HEK293T (cell line): ENCODE data around the gene STK39.

Experiments
- CTBP1 ChIP-seq: fragments of 450-650 bp; IDR thresholded peaks from 2 replicates; pipeline ENCODE4 v1.6.1; 2016; ENCODE audit warnings: borderline replicate concordance
- ELF4 ChIP-seq: fragments of 450-650 bp; IDR thresholded peaks from 2 replicates; pipeline ENCODE4 v1.6.1; 2017; ENCODE audit warnings: antibody characterized with exemption
- HDGF ChIP-seq: fragments of 450-650 bp; IDR thresholded peaks from 2 replicates; pipeline ENCODE4 v1.6.1; 2017; ENCODE audit warnings: antibody characterized with exemption, borderline replicate concordance
- PKNOX1 ChIP-seq: fragments of 450-650 bp; IDR thresholded peaks from 2 replicates; pipeline ENCODE4 v1.6.1; 2016
- SP1 ChIP-seq: fragments of 450-650 bp; IDR thresholded peaks from 2 replicates; pipeline ENCODE4 v1.6.1; 2017
- SUZ12 ChIP-seq: fragments of 450-650 bp; IDR thresholded peaks from 2 replicates; pipeline ENCODE4 v1.6.1; 2016; ENCODE audit warnings: mild to moderate bottlenecking
- TARDBP ChIP-seq: fragments of 450-650 bp; IDR thresholded peaks from 2 replicates; pipeline ENCODE4 v1.6.1; 2016

- no peak for TF ChIP-seq SUZ12
- TF ChIP-seq HDGF = no peak
- TF ChIP-seq SP1 = no peak
- TF ChIP-seq CTBP1 = no peak
- TF ChIP-seq PKNOX1 = no peak
- TF ChIP-seq ELF4 = no peak
- TF ChIP-seq TARDBP = no peak
Observed at GRCh38 chr2:168132389-168132788, 115.0 kb downstream of the STK39 start.
